ENCODE data around the gene CFAP119.

GRCh38 chr16:30745082-30745481, 16.8 kb downstream of the CFAP119 start:
- TF ChIP-seq, protein P1, sequence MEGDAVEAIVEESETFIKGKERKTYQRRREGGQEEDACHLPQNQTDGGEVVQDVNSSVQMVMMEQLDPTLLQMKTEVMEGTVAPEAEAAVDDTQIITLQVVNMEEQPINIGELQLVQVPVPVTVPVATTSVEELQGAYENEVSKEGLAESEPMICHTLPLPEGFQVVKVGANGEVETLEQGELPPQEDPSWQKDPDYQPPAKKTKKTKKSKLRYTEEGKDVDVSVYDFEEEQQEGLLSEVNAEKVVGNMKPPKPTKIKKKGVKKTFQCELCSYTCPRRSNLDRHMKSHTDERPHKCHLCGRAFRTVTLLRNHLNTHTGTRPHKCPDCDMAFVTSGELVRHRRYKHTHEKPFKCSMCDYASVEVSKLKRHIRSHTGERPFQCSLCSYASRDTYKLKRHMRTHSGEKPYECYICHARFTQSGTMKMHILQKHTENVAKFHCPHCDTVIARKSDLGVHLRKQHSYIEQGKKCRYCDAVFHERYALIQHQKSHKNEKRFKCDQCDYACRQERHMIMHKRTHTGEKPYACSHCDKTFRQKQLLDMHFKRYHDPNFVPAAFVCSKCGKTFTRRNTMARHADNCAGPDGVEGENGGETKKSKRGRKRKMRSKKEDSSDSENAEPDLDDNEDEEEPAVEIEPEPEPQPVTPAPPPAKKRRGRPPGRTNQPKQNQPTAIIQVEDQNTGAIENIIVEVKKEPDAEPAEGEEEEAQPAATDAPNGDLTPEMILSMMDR (IDR thresholded peaks at IDR 0.05): no peak
- no peak for TF ChIP-seq POLR2A (IDR thresholded peaks at IDR 0.05)

All from sigmoid colon (tissue), 3 donors.